ENCODE measurements around the gene DNM2. TPM values are rescaled to one million over a fixed set of nuclear protein-coding genes. Genes with fewer than 3 reads are reported as not detected.
"Not testable (repeated sequence)": the region's sequence is repeated elsewhere in the genome, so short reads cannot be mapped to it uniquely, and the experiment has no call there.

Gene DNM2
- 100 to 1,000 TPM; 182 to 245 (median 218) TPM for total RNA-seq

DNA sequence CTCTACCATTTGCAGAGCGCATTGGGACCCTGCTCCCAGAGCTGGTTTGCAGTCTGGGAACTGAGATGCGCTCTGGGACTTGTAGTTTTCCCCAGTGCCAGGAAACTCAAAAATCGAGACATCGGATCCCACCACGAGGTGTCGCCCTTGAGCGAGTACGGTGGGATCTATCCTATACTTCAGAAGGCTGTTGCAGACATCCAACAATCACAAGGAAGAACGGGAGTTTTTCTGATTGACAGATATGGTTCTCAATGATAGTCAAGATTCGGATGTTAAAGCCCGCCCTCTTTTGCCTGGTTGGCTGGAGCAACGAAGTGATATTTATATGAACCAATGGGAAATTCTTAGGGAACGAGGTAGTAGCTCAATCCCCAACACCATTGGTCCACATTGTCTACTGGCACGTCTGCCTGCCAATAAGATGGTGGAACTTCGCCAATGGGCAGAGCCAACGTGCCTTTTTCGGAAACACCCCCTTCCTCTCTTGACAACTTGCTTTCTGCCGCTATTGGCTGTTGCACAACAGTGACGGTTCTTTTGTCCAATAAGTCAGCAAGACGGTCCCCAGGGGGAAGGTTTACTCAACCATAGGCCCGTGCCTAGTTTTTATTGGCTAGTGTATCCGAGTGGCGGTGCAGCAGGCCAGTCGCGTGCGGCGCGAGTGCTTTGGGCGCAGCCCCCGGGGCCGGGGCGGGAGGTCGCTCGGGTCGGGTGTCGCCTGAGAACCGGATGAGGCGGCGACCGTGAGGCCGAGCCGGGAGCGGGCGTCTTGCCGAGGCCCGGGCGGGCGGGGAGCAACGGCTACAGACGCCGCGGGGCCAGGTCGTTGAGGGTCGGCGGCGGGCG is at the start of gene DNM2:
DNM2 (plus strand) TSS at position 724 of the 849 bp plus-strand sequence. CDS start 164 bp downstream, outside the sequence.
- WGBS, 2 donors: 0 to 1% methylated on average over 22 to 39 of the region's 57 CpGs
- intact Hi-C loops (cut with DNase I; ENCODE audit: low total_unique reads): loop anchor here (5.0 kb wide), 1 partner anchor 145 kb away; no protein-coding TSS in a partner anchor
- H3K4me3 ChIP-seq (ENCODE audit: low read depth, poor library complexity, severe bottlenecking): peak within 1 kb of the TSS; percentile 73
- DNase-seq (ENCODE audit: low spot score in 2 of 2): peak; percentile 99 to 100
- TF ChIP-seq, protein P1, sequence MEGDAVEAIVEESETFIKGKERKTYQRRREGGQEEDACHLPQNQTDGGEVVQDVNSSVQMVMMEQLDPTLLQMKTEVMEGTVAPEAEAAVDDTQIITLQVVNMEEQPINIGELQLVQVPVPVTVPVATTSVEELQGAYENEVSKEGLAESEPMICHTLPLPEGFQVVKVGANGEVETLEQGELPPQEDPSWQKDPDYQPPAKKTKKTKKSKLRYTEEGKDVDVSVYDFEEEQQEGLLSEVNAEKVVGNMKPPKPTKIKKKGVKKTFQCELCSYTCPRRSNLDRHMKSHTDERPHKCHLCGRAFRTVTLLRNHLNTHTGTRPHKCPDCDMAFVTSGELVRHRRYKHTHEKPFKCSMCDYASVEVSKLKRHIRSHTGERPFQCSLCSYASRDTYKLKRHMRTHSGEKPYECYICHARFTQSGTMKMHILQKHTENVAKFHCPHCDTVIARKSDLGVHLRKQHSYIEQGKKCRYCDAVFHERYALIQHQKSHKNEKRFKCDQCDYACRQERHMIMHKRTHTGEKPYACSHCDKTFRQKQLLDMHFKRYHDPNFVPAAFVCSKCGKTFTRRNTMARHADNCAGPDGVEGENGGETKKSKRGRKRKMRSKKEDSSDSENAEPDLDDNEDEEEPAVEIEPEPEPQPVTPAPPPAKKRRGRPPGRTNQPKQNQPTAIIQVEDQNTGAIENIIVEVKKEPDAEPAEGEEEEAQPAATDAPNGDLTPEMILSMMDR (IDR thresholded peaks at IDR 0.05): peak in 1 of 3 donors; percentile 38
- TF ChIP-seq POLR2A (IDR thresholded peaks at IDR 0.05): no peak

DNA sequence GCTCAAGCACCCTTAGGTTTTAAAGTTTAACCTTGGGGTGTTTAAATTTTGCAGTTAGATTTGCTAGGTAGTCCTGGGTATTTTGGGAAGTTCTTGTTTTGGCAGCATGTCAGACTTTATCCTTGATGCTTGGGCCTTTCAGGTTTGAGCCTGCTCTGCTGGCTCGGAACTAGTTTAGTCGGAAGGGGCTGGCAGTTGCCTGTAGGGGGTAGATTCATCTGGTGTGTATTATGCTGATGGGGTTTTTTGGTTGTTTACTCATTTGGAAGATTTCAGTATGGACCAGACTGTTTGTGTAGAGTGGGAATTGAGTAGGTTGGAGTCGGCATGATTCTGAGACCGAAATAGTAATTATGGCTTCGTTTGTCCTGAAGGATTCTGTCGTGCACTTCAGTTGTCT is 48.6 kb upstream of the DNM2 start:
- H3K4me3 ChIP-seq (ENCODE audit: low read depth, poor library complexity, severe bottlenecking): no peak overlapping the region
- intact Hi-C loops (cut with DNase I; ENCODE audit: low total_unique reads): no loop called here
- TF ChIP-seq, protein P1 (IDR thresholded peaks at IDR 0.05): no peak
- TF ChIP-seq POLR2A (IDR thresholded peaks at IDR 0.05): no peak
- no peak for DNase-seq (ENCODE audit: low spot score in 2 of 2)
- WGBS, 2 donors: 53 to 55% methylated on average over 6 of the region's 6 CpGs

DNA sequence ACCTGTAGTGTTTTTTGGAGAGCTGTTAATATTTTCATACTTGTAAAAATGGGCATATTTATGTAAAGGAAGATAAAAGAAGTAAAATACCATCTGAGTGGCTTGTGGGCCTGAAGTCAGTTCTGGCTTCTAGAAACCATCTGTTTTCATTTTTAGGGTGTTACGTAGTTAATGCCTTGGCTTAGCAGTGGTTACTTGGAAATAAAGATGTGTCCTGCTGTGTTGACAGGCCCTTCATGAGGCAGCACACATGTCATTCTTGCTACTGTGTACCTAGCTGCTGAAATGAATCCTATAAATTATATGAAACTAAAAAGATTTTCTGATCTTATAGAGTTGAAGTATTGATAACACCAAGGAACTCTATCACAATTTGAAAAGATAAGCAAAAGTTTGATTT is 47.7 kb upstream of the DNM2 start:
- 54 to 68% methylated on average over 1 of the region's 1 CpG for WGBS, 2 donors
- no peak for TF ChIP-seq POLR2A (IDR thresholded peaks at IDR 0.05)
- TF ChIP-seq, protein P1 (IDR thresholded peaks at IDR 0.05): no peak
- intact Hi-C loops (cut with DNase I; ENCODE audit: low total_unique reads): loop anchor here (10.0 kb wide), 1 partner anchor 1525 kb away; the partner anchor contains the start of gene ZNF317
- no peak overlapping the region for H3K4me3 ChIP-seq (ENCODE audit: low read depth, poor library complexity, severe bottlenecking)
- DNase-seq (ENCODE audit: low spot score in 2 of 2): no peak

DNA sequence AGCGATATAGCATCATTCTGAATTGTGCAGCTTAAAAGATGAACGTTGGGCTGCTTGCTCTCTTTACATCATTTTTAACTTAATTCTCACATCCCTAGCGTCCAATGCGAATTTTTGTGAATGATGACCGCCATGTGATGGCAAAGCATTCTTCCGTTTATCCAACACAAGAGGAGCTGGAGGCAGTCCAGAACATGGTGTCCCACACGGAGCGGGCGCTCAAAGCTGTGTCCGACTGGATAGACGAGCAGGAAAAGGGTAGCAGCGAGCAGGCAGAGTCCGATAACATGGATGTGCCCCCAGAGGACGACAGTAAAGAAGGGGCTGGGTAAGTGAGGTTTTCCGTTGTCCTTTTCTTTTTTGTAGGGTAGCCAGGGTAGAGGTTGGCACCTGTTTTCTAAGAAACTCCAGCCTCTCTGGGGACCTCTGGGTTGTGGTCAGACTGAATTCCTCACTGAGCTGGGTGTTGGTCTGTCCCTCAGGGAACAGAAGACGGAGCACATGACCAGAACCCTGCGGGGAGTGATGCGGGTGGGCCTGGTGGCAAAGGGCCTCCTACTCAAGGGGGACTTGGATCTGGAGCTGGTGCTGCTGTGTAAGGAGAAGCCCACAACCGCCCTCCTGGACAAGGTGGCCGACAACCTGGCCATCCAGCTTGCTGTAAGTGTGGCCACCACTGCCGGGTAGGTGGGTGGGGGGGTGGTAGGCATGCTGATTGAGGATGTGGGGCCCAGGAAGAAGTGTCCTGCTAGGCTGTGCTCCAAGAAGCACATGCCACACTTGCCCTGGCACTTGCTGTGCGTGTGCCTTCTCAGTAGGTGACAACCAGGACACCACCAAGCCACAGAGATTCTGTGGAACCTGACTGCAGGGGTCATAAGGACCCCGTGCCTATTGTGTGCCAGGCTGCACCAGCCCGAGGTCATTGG is 46.7 kb upstream of the DNM2 start:
- DNase-seq (ENCODE audit: low spot score in 2 of 2): no peak
- WGBS, 2 donors: 89% methylated on average over 24 of the region's 24 CpGs
- no peak for TF ChIP-seq POLR2A (IDR thresholded peaks at IDR 0.05)
- TF ChIP-seq, protein P1 (IDR thresholded peaks at IDR 0.05): no peak
- intact Hi-C loops (cut with DNase I; ENCODE audit: low total_unique reads): loop anchor here (10.0 kb wide), 1 partner anchor 1526 kb away; the partner anchor contains the start of gene ZNF317
- no peak overlapping the region for H3K4me3 ChIP-seq (ENCODE audit: low read depth, poor library complexity, severe bottlenecking)

DNA sequence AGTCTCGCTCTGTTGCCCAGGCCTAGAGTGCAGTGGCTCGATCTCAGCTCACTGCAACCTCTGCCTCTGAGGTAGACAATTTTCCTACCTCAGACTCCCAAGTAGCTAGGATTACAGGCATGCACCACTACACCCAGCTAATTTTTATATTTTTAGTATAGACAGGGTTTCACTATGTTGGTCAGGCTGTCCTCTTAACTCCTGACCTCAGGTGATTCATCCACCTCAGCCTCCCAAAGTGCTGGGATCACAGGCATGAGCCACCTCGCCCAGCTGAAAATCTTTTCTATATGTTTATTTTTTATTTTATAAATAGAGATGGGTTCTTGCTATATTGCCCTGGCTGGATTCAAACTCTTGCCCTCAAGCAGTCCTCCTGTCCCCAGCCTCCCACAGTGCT is 46.0 kb upstream of the DNM2 start:
- DNase-seq (ENCODE audit: low spot score in 2 of 2); H3K4me3 ChIP-seq (ENCODE audit: low read depth, poor library complexity, severe bottlenecking): not testable (repeated sequence)
- WGBS, 2 donors: 93 to 94% methylated on average over 3 of the region's 3 CpGs
- intact Hi-C loops (cut with DNase I; ENCODE audit: low total_unique reads): loop anchor here (10.0 kb wide), 1 partner anchor 1527 kb away; the partner anchor contains the start of gene ZNF317

DNA sequence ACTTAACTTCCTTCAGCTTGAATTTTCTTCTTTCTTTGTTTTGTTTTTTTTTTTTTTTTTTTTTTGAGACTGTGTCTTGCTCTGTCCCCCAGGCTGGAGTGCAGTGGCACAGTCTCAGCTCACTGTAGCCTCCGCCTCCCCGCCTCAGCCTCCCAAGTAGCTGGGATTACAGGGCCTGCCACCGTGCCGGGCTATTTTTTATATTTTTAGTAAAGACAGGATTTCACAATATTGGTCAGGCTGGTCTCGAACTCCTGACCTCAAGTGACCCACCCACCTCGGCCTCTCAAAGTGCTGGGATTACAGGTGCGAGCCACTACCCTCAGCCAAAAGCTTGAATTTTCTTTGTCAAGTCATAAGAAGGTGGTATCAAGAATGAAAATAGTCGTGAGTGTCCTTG is 42.7 kb upstream of the DNM2 start:
- not testable (repeated sequence) for H3K4me3 ChIP-seq (ENCODE audit: low read depth, poor library complexity, severe bottlenecking); DNase-seq (ENCODE audit: low spot score in 2 of 2)
- intact Hi-C loops (cut with DNase I; ENCODE audit: low total_unique reads): loop anchor here (10.0 kb wide), 1 partner anchor 1530 kb away; the partner anchor contains the start of gene ZNF317
- 88 to 94% methylated on average over 8 of the region's 8 CpGs for WGBS, 2 donors

Data from lower leg skin (tissue), 4 donors.